HG02938 (cell line): ENCODE data around the gene NTN4.
"Not testable (repeated sequence)": the region's sequence is repeated elsewhere in the genome, so short reads cannot be mapped to it uniquely, and the experiment has no call there.

Experiments used
- ATAC-seq: cut with Tn5 transposase; IDR thresholded peaks from one replicate; pipeline ENCODE4 v1.9.1; 2021; ENCODE audit warnings: mild to moderate bottlenecking, moderate library complexity; ENCODE audit not compliant: unreplicated experiment

NTN4 gene

DNA sequence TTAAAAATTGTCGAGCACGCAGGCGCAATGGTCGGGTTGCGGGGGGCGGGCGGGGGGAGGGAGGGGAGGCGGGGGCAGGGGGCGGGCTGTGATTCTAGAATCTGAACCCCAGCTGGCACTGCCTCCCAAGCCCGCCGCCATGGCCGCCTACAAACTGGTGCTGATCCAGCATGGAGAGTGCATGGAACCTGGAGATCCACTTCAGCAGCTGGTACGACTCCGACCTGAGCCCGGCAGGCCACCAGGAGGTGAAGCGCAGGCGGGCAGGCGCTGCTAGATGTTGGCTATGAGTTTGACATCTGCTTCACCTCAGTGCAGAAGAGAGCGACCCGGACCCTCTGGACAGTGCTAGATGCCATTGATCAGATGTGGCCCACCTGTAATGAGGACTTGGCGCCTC is 118.4 kb downstream of the NTN4 start:
- no peak for ATAC-seq

DNA sequence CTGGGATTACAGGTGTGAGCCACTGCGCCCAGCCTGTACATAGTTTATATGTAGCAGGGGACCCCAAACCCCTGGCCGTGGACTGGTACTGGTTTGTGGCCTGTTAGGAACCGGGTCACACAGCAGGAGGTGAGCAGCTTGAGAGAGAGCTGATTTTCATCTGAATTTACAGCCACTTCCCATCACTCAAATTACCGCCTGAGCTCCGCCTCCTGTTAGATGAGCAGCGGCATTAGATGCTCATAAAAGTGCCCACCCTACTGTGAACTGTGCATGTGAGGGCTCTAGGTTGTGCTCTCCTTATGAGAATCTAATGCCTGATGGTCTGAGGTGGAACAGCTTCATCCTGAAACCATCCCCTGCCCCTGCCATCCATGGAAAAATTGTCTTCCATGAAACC is 119.3 kb downstream of the NTN4 start:
- no peak for ATAC-seq

DNA sequence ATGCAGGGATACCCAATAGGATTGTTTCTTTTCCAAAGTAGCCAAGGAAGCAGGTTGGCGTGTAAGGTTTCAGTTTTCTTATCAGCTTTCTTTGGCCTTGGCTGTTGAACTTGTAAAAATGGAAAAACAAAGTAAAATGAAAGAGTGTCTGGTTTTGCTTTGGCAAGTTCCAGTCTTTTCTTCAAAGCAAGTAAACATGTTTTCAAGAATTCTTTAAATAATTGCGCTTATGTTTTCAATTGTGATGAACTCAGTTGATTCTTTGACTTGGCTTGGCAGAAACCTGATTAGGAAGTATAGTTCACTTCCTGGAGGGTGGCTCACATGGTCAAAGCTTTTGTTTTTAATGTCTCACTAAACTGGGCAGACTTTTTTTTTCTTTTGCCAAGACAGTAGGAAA is 127.0 kb downstream of the NTN4 start:
- ATAC-seq: no peak

DNA sequence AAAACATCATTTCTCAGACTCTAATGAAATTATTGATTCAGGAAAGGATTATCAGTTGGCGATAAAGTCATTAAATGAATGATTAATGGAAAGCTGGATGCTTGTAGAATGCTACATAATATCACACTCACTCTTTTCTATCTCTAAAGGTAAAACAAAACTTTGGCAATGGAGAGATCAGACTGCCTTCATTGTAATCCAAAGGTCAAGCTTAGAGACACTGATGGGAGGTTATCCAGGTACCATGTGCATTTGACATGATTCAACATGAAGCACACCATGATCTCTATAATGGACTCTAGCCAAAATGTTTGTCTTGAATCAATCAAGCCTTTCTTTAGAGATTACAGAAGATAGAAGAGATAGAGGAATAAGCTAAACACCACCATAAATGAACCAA is 129.2 kb downstream of the NTN4 start:
- no peak for ATAC-seq

DNA sequence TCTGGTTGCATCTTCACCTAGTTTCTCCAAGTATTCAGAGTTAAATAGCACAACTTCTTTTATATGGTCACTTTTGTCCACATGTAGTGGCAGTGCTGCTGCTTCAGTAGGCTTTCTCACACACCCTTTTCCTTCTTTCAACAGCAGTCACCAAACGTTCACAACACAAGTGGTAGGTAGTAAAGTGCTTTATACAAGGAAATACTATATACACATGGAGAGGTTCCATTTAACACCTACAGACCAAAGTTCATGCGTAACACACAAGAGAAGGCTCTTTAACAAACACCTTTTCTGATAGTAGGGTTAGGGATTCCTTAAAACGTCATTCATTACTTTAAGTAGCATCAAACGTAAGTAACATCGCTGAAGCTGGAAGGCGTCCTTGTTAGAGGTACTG is 132.2 kb downstream of the NTN4 start:
- ATAC-seq: no peak

DNA sequence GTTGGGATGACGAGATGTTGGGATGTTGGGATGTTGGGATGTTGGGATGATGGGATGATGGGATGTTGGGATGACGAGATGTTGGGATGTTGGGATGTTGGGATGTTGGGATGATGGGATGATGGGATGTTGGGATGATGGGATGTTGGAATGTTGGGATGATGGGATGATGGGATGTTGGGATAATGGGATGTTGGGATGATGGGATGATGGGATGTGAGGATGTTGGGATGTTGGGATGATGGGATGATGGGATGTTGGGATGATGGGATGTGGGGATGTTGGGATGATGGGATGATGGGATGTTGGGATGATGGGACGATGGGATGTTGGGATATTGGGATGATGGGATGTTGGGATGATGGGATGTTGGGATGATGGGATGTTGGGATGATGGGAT is 135.9 kb downstream of the NTN4 start:
- ATAC-seq: not testable (repeated sequence)

DNA sequence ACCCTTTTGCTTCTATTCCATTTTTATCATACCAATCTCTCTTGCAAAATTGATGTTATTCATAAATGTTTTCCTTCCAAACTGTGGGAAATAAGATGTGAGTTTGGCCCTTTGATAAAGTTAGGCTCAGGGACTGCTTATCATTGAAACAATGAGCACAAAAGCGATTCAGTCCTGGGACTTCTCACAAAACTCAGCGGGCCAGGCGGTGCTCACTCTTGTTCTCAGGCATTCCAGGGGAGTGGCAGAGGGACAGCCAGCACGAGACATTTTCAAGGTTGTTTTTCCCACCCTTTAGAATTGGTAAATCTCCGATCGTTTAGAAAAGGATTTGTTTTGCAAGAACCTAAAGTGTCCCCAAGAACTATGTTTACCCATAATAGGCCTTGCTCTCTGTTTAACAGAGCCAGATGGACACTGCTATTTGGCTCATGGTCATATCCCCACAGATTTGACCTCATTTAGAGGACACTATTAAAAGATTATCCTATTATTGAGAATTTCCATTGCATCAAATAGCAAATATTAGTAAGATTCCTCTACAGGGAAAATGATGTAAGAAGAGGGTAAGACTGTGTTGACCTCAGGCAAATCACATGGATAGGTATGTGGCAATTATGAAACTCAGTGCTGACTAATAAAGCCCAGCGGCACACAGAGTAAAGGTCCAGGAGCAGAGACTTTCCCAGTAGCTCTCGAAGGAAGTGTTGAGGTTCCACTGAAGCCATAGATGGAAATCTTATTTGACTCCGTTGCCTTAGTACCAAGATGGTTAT is 136.6 kb downstream of the NTN4 start:
- no peak for ATAC-seq

DNA sequence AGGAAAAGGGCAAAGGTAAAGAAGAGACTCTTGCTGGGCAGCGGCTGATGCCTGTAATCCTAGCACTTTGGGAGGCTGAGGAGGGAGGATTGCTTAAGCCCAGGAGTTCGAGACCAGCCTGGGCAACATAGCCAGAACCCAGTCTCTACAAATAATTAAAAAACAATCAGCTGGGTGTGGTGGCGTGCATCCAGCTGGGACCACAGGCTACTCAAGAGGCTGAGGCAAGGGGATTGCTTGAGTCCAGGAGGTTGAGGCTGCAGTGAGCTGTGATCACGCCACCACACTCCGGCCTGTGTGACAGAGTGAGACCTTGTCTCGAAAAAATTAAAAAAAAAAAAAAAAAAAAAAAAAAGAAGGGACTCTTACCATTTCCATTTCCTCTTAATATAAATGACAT is 138.9 kb downstream of the NTN4 start:
- no peak for ATAC-seq

DNA sequence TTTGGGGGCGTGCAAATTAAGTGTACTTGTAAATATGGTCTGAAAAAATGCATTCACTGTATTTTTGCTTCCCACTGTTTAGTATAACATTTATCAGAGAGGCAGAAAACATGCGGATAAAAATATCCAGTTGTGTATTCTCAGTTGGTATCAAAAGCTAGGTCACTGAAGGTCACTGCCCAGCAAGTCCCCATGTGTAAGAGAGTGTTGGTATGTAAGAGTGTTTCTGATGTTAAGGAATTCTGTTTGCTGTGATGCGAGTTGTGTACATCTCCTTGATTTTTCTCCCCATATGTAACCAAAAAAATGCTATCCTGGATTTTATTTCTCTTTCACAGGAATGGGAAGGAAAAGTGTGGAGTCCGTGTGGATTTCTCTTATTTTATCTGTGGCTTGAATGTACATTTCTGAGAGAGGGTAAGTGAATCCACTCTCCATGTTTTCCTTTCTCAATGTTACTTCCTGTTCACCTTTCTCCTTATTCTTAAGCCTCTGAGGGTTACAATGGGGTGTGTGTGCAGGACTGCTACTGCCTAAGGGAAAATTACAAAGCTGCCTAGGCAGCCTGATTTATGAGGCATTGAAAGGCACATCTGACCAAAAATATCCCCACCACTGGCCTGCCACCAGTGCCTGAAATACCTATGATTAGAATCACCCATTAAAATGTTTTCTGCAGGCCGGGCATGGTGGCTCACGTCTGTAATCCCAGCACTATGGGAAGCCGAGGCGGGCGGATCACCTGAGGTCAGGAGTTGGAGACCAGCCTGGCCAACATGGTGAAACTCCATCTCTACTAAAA is 141.4 kb downstream of the NTN4 start:
- ATAC-seq: no peak

DNA sequence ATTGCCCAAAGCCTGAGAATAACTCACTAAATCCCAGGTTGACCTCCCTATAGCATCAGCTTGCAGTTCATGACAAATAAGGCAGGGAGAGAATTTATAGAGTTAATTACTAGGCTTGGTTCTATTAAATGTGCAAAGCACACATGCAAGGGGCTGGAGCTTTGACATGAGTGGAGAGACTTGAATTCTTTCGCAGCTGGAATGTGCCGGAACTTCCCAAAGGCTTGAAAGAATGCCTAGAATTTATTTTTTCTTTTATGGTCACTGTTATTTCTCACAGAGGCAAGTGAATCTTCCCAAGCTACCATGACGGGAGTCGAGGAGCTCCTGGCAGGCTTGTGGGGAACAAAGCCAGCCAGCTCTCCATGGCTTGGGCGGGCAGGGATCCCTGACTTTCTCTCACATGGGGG is 143.8 kb downstream of the NTN4 start:
- no peak for ATAC-seq

DNA sequence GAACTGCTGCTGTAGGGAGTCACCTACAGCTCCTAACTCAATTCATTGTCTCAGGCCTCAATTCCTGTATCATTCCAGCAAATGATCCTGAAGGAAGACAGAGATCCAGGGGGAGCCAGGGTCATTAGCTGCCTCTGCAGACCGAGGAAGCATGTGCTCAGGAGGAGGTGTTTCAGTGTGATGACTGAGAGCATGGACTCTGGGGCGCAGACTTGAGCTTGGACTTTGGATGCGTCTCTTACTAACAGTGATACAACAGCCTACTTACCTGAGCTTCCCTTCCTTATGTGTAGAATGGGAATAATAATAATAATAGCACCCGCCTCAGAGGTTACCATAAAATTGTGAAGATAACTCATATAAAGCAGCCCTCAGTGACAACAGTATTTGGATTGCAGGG is 147.3 kb downstream of the NTN4 start:
- no peak for ATAC-seq

DNA sequence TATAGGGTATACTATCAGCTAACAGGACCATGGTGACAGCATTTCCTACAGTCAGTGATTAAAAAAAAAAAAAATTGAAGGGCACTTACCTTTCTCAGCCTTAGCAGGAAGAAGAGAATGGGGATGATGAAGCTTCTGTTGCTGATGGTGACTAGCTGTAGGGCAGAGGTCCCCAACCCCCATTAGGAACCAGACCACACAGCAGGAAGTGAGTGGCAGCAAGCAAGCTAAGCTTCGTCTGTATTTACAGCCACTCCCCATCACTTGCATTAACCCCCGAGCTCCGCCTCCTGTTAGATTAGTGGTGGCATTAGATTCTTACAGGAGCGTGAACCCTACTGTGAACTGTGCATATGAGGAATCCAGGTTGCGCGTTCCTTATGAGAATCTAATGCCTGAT is 148.0 kb downstream of the NTN4 start:
- ATAC-seq: no peak

DNA sequence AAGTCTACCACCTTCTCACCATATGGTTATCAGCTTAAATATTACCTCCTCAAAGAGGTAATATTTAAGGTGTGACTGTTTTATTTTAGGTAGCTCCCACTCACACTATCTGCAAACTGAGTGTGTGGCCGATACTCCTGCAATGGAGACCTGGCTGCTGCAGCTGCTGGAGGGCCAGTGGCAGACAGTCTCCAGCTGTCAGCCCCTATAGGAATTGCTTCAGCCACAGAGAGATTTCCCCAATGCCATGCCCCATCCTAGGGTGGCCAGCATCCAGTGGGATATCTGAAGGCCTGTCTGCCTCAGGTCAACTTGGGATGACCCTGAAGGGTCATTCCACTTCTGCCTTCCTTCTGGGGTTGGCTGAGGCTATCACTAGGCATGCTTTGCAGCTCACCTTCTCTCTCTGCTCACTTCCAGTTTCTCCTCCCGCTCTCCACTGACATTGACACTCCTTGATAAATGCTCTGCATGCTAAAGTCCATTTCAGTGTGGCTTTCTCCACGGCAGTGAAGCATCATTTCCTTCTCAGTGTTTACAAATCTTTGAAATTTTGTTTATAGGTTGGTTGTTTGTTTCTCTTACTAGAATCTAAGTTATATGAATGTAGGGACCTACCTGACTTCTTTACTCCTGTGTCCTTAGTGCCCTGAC is 149.1 kb downstream of the NTN4 start:
- ATAC-seq: no peak

DNA sequence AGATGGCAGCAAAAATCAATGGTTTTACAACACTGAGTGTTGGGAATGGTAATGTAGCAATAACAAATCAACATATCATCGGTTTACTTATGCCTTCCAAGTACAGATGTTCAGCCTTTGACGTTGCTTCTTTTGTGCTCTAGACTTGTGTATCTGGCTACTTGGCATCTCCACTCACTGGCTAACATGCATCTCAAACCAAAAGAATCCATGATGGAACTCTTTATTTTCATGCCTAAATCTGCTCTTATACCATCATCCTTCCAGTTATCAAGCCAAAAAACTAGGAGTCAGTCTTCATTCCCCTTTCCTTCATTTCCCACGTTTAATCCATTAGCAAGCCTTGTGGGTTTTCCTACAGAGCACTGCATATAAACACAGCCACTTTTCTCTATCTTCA is 150.0 kb downstream of the NTN4 start:
- ATAC-seq: no peak

DNA sequence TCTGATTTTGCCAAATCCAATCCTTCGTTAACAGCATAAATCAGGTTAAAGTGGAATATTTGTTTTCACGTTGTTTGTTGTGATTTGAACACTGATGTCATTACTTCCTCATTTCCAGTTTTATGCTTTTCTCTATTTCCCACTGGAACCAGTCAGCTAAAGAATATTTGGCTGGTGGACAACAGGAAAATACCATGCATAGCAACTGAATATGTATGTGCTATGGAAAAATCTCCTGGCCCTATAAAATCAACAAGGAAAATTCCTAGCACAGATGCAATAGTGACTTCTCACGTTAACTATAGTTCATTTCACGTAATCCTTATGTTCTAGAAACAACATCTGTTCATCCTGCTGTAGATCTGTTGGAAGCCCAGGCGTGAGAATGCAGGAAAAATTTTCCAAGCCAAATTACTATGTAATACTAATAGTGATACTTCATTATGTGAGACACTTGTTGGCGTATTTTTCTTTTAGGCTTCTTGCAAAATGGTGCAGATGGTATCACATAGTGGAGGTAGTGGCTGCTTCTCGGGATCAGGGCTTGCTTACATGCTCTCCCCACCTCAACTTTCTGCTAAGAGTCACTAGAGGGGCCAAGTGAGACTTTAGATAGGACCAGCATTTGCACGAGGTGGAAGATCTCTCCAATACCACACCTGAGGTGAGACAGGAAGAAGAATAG is 153.0 kb downstream of the NTN4 start:
- ATAC-seq: no peak

DNA sequence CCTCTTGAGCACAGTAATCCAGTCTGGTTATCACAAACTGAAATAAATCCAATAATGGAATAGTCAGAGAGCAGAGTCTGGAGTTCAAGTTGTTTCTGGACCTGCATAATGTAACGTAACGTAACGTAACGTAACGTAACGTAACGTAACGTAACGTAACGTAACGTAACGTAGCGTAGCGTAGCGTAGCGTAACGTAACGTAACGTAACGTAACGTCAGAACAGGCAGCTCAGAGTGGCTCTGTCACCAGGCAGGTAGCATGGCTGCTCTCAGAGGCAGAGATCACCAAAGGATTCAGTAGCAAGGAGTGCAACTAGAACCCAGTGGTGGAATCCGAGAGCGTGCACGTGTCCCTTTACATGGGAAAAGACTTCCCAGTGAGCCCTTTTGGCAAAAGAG is 153.6 kb downstream of the NTN4 start:
- no peak for ATAC-seq

DNA sequence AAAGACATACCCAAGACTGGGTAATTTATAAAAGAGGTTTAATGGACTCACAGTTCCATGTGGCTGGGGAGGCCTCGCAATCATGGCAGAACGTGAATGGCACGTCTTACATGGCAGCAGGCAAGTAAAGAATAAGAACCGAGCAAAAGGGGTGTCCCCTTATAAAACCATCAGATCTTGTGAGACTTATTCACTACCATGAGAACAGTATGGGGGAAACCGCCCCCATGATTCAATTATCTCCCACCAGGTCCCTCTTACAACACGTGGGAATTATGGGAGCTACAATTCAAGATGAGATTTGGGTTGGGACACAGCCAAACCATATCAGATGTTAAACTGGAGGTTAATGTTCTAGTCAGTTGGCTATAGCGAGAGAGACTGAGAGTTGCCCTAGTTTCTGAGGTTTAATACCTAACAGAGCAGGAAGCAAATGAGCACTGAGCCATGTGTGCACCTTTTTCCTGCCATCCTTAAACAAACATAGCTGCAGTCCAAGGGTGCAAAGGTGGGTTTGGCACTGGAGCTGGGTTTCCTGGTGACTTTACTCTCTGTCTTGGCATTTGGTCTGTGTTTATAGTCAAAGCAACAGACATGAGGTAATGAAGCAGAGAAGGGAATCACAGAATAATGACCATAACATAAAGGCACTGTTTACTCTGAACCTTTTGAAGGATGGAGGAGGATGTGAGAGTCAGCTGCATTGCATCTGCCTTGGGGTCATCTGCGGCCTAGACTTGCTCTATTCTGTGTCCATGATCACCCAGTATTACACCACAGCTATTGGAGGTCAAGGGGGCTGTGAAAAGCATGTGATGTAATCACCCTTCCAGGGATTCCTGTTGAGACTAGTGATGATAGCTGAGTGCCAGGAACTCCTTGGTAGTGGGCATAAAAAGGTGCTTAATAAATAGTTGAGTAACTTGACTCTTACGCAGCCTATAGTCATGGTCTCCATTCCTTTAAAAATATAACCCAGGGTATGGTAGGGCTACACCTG is 155.6 kb downstream of the NTN4 start:
- peak; percentile 85 for ATAC-seq

DNA sequence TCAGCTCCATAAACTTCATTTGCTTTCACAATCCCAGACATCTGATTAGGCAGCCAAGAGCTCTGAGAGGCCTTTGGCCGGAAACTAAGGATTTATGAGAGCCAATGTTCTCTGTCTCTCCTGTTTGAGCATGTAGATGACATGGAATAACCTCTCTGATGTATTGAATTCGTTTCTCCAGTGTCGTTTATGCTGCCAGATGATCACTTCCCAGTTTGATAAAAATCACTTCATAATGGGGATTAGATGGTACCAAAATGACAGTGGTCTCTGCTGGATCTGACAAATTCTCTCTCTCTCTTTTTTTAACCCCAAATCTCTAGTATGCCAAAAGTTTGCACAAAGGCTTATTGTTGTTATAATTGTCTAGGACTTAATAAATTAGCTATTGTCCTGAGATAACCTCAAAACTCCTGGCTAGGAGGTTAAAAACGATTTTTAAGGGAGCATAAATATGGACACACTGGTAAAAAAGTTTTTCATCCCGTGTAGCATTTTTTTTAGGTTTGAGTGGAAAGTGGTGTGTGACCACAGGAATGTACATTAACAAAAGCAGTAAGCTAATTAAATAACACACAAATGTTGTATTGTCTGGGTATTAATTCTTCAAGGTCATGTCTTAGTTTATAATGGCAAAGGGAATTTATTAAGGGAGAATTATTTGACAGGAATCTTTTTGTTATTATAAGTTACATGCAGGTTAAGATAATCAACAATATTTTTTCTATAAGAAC is 156.7 kb downstream of the NTN4 start:
- no peak for ATAC-seq

DNA sequence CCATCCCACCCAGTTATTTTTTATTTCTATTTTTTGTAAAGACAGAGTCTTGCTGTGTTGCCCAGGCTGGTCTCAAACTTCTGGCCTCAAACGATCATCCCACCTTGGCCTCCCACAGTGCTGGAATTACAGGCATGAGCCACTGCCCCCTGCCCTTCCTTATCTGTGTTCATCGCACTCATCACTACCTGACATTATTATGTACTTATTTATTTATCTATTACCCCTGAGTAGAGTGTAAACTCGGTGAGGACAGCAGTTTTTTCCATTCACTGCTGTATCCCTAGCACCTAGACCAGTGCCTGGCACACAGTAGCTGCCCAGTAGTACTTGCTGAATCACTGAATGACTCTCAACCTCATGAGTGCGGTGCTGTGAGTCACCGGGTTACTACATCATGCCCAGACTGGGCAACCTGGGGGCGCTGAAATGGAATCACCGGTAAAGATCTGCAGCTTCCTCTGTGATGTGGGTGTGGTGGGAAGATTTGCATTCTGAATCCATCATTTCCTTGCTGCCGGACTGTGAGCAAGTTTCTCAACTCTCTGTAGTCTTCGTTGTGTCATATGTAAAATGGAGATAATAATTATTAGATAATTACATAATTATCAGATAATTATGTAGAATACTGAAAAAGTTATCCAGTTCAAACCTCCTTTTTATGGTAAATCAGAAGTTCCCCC is 157.4 kb downstream of the NTN4 start:
- no peak for ATAC-seq
